ENCODE results near the gene TENM4.
"Not testable (repeated sequence)": the region's sequence is repeated elsewhere in the genome, so short reads cannot be mapped to it uniquely, and the experiment has no call there.

TENM4 gene

DNA sequence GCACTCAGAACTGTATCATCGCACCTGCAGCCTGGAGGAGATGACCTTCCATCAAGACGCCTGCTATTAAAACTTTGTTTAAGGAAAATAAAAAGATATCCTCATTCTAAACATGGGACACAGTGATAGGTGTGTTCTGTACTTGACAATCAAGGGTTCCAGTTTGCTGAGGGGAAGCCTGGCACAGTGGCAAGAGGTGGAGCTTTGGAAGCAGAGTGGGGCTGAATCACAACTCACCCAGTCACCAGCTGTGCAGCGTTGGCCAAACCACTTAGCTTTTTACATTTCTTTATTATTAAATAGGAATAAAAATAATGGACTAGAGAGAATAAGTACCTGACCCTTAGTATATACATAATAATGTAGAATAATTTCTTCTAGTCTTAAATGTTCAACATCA lies 220.7 kb downstream of the TENM4 start:
- DNase-seq (ENCODE audit: low read depth in 2 of 2, low spot score in 1 of 2) = no peak

DNA sequence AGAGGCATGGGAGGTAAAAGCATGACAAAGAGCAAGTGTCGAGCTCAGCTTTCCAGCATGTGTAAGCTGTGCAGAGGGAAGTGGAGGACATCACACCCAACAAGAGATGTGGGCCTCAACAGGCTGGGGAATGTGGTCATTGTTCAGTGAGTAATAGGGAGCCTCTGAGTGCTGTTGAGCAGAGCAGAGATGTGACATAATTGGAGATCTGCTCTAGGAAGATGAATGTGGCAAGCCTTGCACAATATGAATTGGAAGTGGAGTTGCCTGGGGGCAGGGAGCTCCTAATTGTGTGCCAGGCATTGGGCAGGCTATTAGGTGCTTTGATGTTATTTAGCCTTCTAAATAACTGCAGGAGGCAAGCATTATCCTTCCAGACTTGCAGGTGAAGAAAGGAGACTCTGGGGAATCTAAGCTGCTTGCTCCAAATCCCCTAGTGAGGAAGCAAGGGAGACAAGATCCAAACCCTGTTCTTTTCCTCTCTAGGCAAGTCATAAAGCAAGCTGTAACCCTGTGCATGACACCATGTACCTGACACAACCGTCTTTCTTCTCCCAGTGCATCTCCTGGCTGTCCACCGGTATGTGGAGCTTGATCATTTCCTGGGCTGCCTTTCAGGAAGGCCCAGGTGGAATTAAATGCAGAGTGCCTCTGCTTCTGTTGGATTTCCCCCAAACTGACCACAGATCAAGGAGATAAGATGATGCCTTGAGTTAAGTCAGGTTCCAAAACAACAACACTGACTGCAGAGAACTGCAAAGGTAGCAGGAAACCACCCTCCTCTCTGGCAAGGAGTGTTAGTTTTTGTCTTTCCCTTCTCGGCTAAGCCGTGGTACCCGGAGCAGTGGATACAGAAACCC lies 221.4 kb downstream of the TENM4 start:
- DNase-seq (ENCODE audit: low read depth in 2 of 2, low spot score in 1 of 2) = no peak

DNA sequence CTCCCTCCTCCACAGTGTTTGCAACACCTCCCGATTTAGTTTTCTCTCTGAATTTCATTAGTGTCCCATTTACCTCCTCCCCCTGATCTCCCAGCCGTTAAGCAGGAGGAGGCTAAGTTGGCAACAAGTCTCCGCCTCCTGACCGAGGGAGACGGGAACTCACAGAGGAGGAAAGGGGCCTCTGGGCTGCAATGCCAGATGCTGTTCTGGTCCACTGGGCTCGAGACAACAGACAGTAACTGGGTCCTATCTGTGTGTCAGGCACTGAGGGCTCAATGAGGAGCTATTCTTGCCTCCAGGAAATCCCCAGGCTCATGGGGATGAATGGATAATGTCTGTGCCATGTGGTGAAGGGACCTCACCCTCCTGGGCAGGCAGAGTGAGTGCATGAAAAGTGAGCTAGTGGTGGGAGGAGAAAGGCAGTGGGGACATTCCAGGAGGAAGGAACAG lies 228.1 kb downstream of the TENM4 start:
- DNase-seq (ENCODE audit: low read depth in 2 of 2, low spot score in 1 of 2) = no peak

DNA sequence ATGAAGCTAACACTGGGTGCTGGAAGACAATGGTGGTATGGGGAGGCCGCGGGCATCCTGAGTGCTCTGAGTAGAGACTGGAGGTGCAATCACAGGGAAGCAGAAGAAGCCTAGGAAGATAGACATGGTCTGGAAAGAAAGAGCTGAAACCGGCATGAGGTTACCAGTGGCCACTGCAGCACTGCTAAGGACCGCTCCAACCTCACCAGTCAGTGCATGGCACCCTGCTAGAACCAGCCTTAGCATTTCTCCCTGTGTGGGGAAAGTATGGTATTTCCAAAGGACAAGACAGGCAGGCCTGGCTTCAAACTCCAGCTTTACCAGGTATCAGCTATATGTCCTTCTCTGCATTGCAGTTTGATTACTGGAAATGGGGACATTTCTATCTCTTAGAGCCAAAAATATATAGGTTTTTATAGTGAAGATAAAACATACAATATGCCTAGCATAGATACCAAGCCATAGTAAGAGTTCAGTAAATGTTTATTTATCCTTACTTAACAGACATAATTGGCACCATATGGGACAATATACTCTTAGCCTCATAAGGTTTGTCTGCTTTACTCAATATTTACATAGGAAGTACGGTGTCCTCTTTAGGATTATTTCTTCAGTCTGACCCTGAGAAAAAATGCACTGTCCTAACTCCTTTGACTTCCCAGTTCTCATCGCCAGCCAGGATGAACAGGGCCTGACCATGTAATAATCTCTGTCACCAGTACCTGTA lies 231.1 kb downstream of the TENM4 start:
- DNase-seq (ENCODE audit: low read depth in 2 of 2, low spot score in 1 of 2) = no peak

DNA sequence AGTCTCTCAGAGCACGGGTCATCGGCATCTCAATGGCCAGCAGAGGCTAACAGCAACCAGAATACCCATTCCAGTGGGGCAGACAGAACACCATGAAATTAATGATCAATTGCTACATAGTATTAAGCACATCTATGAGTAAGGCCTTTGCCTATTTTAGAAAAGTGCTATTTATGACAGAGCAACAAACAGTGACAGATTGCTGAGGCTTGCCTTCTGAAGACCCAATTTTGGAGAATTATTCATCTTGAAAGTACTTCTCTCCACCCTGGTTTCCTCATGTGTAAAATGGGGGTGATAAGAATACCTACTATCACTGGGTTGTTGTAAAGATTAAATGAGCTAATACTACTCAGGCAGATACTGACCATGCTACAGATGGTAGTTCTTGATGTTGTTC lies 232.7 kb downstream of the TENM4 start:
- DNase-seq (ENCODE audit: low read depth in 2 of 2, low spot score in 1 of 2) = no peak

DNA sequence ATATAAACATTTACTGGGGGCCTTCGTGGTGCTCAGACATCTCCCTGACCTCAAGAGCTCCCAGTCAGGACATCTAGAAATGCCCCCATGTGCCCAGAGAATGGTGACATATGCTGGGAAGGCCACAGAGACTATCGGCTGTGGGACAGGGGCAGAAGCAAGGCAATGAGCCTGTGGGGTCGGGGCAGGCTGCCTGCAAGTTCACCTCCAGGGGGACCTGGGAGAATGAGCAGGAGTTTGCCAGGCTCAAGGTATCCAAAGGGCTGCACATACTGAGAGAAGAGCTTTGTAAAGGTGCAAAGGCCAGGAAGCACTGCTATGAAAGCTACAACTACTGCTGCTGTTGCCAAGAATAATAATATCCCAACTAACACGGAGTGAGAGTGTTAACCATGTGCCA lies 233.9 kb downstream of the TENM4 start:
- no peak for DNase-seq (ENCODE audit: low read depth in 2 of 2, low spot score in 1 of 2)

DNA sequence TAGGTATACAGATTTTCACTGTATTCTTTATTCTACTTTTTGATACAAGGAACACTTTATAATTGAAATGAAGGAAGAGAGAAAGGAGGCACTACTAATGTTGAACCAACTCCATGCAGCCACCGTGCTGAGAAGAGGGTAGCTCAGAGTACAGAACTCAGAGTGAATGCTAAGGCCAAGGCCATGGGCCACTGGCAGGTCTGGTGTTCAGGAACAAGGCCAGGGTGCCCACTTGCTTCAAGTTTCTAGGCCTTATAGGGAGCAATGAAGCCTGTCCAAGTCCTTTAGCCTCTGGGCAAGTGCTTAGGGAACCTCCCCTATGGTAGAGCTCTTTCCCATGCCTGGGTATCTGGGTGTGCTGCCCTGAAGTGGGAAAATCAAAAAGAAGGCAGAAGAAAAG lies 235.0 kb downstream of the TENM4 start:
- DNase-seq (ENCODE audit: low read depth in 2 of 2, low spot score in 1 of 2) = no peak

DNA sequence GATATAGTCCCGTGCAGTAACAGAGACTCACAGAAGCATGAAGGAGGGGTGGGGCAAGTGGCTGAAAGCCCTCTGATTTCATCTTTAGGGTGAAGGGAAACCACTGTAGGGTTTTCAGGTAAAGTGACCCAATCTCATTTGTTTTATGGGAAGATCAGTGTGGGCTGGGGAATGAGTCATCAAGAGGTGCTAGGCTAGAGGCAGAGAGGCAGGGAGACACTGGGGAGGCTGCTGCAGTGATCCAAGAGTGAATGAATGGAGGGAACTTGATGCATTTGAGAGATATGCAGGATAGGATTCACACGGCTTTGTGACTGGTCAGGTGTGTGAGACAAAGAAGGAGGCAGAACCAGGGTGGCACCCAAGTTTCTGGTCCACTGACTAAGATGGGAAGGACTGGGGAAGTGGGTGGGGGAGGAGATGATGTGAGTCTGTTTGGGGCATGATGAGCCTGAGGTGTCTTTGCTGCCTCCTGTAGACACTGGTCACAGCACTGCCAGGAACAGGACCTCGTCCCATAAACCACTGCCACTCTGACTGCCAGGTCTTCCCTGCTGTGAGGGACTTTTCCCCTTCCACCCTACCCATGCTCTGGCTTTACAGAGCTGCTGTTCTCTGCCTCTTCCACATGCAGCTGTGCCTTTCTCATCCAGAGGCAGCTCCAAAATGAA lies 239.0 kb downstream of the TENM4 start:
- no peak for DNase-seq (ENCODE audit: low read depth in 2 of 2, low spot score in 1 of 2)

DNA sequence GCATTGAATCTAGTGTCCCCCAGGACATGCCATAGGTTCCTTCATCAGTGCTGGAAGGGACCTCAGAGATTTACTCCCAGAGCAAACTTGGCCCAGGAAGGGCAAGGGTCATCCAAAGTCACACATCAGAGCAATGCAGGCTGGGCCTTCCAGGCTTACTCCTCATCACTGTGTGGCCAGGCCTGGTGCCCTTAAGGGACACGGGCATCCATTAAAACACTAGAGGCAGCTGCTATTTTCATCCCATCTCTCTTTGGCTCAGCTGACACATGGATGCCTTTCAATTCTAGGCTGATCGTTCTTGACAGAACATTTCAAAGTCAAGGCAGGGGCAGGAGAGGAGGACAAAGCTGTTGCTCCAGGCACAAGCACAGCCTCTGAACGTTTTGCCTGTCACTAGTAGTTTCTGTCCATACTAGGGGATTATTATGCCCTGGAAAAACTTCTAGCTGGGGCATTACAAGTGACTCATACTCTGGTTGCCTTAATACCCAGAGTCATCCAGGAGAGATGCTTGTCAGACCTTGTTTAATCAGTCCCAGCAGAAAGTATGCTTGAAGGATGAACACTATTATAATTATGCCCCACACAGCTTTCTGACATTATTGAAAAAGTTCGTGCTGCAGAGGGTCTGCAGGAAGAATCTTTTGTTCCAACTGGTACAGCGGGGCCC lies 240.3 kb downstream of the TENM4 start:
- DNase-seq (ENCODE audit: low read depth in 2 of 2, low spot score in 1 of 2) = no peak

DNA sequence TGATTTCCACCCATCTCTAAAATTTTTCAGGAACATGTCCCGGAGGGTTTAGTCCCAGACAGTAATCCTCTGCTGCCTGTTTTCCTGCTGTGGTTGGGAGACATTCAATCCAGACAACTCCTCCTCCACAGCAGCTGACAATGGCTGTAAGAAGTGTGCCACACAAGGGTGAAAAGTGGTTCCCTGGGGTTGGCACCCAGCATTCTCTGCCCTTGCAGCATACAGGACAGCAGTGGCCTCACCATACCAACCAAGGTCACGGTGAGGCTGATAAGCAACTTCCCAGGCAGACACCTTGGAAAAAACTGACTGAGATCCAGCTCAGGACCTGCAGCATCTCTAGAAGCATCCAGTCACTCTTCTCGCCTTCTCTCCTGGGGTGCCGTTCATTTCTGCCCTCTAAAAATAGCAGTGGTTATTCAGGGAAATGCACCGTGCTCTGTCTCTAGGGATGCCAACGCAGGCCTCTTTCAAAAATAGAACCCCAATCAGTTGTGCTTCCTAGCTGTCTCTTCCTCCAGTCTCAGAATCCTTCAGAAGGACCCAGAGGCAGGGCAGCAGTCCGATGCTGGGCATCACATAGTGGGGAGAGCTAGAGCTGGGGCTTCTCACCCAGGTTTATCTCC lies 241.0 kb downstream of the TENM4 start:
- DNase-seq (ENCODE audit: low read depth in 2 of 2, low spot score in 1 of 2) = no peak

DNA sequence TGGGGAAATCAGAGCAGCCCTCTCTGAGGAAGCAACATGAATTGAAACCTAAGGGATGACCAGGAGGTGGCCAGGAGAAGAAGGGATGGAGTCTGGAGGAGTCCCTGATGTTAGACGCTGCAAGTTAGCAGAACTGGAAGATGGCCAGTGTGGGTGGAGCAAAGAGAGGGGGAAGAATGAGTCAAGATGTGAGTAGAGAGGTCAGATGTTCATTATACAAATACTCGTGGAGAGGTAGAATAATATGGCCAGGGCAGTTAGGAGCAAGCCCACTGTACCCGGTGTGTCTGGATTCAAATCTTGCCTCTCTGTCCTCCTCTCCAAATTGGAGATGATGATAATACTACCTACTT lies 242.0 kb downstream of the TENM4 start:
- no peak for DNase-seq (ENCODE audit: low read depth in 2 of 2, low spot score in 1 of 2)

DNA sequence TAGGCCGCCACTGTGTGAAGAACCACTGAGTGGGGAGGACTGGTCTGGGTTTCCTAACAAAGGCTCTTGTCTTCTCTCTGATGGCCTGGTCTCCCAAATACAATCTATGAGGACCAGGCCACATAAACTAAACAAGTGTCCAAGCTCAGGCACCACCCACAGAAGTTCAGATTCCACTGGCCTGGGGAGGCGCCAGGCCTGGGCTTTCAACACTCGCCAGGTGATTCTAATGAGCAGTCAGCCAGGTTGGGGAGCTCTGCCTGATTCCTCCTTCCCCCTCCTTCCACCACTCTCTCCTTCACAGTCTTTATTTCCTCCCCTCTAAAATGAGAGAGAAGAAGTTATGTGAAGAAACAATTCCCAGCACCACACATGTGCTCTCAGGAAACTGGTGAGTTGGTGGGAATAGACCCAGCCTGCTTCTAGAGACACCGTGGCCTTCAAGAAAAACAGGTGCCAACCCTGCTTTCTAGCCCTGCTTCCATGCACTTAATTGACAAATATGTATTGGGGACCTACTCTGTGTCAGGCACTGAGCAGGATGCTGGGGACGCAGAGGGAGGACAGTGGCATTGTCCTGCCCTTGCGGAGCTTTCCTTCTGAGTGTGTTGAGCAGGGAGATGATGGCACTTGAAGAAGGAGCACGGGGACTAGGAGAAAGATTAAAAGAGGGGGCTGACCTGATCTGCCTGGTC lies 242.5 kb downstream of the TENM4 start:
- no peak for DNase-seq (ENCODE audit: low read depth in 2 of 2, low spot score in 1 of 2)

DNA sequence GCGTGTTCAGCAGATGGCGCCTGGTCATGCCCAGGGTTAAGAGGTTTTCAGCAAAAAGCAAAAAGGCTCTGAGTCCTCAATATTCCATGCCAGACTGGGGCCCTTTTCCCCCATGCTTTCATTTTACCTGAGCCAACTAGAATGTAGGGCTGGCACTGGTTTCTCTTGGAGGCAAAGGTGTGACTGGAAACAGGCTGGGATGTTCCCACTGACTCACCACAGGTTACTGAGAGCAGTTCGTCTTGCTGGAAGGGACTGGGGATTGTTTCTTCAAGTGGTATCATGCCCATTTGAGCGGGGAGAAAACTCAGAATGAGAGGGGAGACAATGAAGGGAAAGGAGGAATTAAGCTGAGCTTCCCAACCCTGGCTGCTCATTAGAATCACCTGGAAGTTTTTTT lies 243.9 kb downstream of the TENM4 start:
- no peak for DNase-seq (ENCODE audit: low read depth in 2 of 2, low spot score in 1 of 2)

DNA sequence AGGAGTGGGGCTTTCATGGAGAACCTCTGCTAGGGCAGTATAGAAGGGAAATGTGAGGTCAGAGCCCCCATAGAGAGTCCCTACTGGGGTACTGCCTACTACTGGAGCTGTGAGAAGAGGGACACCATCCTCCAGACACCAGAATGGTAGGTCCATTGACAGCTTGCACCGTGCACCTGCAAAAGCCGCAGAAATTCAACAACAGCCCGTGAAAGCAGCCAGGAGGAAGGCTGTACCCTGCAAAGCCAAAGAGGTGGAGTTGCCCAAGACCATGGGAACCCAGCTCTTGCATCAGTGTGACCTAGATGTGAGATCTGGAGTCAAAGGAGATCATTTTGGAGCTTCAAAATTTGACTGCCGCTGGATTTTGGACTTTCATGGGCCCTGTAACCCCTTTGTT lies 245.6 kb downstream of the TENM4 start:
- DNase-seq (ENCODE audit: low read depth in 2 of 2, low spot score in 1 of 2) = no peak

DNA sequence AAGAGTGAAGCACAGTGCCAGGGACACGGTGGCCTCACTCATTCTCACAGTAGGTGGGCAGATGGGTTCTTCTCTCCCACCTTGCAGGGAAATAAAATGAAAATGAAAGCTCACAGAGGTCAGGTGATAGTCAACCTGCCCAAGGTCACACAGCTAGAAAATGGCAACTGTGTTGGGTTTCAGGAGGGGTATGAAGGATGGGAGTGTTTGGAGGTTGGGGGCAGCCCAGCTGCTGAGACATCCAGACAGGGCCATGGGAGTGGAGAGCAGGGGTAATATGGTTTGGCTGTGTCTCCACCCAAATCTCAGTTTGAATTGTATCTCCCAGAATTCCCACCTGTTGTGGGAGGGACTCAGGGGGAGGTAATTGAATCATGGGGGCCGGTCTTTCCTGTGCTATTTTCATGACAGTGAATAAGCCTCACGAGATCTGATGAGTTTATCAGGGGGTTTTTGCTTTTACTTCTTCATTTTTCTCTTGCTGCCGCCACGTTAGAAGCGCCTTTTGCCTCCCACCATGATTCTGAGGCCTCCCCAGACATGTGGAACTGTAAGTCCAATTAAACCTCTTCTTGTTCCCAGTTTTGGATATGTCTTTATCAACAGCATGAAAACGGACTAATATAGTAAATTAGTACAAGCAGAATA lies 247.0 kb downstream of the TENM4 start:
- DNase-seq (ENCODE audit: low read depth in 2 of 2, low spot score in 1 of 2) = no peak

DNA sequence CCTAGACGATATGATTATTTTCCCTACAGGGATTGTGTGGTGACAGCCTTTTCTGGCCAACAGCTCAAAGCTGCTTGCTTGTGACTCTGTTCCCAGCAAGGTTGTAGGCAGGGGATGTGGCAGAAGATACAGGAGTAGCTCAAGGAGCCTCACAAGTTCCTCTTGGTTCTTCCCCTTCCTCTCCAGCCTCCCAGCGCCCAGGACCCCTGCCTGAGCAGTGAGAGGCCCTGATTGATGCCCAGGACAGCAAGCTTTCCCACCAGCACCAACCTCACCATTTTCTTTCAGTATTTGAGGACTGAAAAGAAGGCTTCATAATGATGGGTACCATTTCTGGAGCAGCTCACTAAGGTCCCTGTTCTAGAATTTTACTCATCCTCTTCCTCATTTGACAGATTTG lies 248.0 kb downstream of the TENM4 start:
- DNase-seq (ENCODE audit: low read depth in 2 of 2, low spot score in 1 of 2) = no peak

DNA sequence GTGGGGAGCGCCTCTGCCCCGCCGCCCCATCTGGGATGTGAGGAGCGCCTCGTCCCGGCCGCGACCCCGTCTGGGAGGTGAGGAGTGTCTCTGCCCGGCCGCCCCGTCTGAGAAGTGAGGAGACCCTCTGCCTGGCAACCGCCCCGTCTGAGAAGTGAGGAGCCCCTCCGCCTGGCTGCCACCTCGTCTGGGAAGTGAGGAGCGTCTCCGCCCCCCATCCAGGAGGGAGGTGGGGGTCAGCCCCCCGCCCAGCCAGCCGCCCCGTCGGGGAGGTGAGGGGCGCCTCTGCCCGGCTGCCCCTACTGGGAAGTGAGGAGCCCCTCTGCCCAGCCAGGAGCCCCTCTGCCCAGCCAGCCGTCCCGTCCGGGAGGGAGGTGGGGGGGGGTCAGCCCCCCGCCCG lies 249.1 kb downstream of the TENM4 start:
- not testable (repeated sequence) for DNase-seq (ENCODE audit: low read depth in 2 of 2, low spot score in 1 of 2)

DNA sequence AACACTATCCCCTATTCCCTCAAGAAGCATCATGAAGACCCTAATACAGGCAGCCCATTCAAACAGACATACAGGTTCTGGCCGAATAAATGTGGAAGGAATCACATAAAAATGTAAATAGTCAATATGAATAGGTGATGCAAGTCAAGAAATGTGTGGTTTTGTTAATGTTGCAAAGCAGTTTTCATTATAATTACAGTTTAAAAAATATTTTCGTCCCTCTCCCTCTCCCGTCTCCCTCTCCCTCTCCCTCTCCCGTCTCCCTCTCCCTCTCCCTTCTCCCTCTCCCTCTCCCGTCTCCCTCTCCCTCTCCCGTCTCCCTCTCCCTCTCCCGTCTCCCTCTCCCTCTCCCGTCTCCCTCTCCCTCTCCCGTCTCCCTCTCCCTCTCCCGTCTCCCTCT lies 250.3 kb downstream of the TENM4 start:
- DNase-seq (ENCODE audit: low read depth in 2 of 2, low spot score in 1 of 2) = not testable (repeated sequence)

DNA sequence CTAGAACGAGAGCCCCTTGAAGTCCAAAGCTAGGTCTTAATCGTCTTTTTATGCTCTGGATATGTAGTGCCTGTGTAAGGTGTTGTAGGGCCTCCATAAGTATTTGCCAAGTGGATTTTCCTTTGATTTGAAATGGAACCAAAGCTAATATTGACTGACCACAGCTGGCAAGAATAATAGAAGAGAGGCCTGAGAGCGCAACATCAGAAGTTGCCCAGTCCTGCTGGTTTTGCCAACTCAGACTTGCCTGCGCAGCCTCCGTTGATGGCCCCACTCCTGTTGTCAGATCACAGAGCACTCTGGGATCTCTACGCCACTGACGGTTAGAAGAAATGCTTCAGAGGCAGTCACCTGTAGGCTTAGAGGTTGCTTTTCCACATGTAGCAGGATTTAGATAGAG lies 251.2 kb downstream of the TENM4 start:
- DNase-seq (ENCODE audit: low read depth in 2 of 2, low spot score in 1 of 2) = no peak

DNA sequence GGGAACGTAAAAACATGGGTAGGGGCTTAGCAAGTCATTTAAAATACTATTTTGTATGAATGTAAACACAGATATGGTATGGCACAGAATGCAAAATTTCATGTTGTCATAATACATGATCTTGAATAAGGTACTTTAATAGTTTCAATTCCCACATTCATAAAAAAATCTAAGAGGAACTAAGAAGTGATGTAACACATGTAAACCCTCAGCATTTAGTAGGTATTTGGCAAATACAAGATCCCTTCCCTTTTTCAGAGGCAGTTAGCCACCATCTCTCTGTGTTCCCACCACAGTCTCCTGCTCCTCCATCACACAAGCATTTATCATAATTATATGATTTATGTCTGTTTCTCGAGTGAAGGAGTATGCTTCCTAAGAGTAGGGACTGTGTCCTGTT lies 251.8 kb downstream of the TENM4 start:
- no peak for DNase-seq (ENCODE audit: low read depth in 2 of 2, low spot score in 1 of 2)

All from stimulated activated CD8-positive, alpha-beta memory T cell treated with anti-CD3 and anti-CD28 coated beads, Interleukin-4, amount 100 ng/mL, for 4 hours (primary cell).